ENCODE results near the gene PLPPR5.

The PLPPR5 gene

DNA sequence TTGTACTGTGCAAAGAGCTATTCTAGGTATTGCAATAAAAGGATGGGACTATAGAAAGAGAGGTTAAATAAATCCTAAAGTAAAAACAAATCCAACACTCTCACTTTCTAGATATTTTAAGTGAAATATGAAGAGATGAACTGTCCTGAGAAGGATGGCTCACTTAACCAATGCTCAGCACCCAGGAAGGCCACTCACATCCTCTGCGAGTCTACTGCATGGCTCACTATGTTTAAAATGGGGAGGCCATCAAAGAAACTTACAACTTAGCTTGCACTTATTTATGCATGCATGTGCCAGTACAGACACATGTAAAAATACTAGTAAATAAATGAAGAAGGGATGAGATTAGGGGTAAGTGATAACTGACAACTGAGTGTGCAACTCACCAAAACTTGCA lies 37.5 kb downstream of the PLPPR5 start:
- DNase-seq = no peak

DNA sequence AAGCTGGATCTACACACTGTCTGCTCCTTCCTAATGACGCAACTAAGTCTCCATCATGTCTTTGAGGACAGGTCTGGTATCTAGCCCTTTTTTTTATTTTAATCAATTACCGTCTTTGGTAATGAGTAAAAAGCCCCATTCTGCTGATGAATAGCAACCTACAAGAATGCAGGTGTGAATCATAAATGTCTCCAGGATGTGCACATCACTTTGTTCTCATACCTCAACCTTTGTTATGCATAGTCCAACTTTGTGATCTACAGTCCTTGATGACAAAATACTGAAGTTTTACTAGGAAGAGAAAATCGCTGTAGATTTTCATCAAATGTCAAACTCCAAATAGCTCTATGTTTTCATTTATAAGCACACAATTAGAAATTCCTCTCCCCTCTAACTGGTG lies 39.3 kb downstream of the PLPPR5 start:
- DNase-seq = no peak

DNA sequence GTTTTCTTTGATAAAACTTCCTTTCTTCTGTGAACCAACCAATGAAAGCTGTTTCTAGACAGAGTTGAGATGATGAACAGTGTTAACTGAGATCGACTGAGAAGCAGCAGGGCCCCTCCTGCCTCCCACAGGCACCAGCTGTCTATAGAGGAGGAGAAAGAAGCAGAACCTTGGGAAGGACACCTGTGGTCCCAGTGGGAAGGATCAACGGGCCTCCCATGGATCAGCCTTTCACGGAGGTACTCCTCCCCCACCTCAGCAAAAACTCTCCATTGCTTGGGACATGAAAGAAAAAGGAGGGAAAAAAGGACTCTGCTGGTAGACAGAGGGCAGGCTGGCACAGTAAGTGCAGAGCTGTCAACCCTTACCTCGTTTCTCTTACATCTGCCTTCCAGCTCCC lies 40.5 kb downstream of the PLPPR5 start:
- DNase-seq = no peak

DNA sequence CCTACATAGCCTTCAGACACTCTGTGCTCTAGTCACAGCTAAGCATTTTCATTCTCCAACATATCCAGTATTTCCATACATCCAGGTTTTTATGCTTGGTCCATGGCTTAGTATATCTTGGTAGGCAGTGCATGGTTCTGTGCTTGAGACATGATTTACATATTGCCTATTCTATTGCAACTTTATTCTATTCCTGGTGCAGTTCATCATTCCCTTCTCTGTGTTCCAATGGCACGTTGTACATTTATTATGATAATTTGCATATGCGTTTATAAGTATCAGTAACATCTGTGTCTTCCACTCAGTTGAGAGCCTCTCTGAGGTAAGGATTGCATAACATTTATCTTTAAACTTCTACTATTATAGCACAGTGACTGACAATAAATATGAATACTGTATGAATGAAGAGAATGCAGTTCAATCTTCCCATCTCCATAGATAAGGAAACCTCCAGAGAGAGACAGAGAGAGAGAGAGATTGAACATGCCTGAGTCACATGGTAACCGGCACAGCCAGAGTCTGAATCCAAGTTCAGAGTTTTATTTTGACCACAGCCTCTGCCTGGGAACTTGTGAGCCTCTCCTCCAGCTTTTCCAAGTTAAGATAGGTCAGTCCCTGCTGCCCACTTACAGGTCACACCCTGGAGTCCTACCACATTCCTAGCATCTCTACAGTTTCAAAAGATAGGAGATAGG lies 41.5 kb downstream of the PLPPR5 start:
- no peak for DNase-seq

DNA sequence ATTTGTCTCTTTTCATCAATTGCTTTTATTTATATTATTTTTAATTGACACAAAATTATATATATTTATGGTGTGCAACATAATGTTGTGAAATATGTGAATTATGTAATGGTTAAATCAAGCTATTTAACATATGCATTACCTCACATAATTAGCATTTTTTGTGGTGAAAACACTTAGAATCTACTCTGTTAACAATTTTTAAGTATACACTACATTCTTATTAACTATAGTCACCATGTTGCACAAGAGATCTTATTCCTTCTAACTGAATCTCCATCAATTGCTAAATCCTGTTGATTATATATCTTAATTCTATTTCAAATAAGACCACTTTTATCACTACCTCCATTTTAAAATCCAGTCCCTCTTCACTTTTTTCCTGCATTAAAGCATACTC lies 42.5 kb downstream of the PLPPR5 start:
- DNase-seq = no peak

DNA sequence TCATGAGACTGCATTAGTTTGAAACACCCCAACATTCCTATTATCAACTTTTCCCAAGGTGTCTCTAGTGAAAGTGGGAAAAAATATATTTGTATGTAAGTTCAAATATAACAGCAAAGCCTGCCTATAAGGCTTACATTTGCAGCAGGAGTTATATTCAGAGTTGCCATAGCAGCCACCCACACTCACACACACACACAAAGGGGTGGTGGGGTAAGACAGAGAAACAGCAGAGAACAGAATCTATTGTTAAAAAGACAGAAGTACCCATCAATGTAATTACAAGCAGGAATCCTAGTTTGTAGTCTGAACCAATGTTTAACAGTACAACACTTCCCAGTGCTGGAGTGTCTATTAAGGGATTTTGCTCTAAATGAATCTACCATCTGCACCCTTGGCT lies 55.0 kb downstream of the PLPPR5 start:
- no peak for DNase-seq

DNA sequence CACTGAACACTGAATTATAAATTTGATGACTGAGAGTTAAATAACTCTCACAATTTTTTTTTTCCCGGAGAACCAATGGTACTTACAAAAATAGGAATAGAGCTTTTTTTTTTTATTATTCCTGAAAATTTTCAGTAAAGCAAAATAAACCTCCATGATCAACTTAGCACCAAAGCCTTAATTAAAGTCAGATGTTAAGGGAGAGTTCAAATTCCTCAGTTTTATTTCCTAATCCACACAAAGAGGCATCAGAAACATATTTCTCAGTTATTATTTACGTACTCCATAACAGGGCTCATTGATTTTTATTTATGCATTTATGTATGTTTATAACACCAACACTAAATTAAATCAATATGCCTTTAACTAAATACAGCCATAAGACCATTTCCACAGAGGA lies 55.5 kb downstream of the PLPPR5 start:
- no peak for DNase-seq

DNA sequence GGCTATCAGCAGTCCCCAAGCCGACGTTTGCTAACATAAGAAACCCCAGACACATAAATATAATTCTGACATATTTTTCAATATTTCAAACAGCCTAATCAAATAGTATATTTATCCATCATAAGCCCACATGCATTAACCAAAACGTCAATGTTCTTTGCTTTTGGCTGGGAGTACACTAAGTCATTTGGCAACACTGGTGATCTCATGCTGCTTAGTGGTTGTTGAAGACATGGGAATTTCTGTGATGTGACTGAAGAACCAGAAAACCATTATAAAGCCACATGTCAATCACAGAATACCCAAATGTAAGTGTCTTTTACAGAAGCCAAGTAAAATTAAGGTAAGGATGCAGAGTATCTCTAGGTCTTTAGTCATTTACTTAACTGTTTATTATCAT lies 57.6 kb downstream of the PLPPR5 start:
- DNase-seq = no peak

DNA sequence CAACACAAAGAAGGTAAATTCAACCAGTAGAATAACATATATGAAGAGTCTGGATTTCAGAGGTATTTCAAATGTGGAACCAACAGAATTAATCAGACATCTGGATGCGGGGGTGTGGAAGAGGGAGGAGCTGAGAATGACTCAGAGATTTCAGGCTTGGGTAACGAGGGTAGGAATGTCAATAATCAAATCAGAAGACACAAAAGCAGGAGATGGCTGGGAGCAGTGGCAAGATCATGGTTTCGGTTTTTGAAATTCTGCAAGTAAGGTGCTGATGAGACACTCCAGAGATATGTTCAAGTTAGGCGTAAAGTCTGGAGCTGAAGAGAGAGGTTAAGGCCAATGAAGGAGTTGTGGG lies 64.0 kb downstream of the PLPPR5 start:
- no peak for DNase-seq

DNA sequence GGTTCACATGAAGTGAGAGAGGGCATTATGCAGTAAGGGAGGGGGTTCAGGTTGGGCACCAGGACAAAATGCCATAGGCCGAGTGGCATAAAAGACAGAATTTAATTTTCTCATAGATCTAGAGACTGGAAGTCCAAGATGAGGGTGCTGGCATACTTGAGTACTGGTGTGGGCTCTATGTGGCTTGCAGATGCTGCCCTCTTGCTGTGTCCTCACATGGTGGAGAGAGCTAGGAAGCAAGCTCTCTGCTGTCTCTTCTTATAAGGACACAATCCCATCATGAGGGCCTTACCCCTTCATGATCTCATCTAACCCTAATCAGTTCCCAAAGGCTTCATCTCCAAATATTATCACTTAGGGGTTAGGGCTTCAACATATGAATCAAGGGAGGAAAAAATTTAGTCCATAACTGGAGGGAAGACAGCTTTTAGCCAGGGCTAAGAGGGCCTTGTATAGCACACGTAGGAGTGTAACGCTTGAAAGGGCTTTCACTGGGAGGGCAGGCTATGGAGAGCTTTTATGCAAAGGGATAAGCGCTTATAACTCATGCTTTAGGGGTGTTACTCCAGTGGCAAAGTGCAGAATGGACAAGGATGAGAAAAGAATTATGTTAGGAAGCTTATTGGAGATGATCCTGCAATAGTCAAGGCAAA lies 64.5 kb downstream of the PLPPR5 start:
- DNase-seq = no peak

DNA sequence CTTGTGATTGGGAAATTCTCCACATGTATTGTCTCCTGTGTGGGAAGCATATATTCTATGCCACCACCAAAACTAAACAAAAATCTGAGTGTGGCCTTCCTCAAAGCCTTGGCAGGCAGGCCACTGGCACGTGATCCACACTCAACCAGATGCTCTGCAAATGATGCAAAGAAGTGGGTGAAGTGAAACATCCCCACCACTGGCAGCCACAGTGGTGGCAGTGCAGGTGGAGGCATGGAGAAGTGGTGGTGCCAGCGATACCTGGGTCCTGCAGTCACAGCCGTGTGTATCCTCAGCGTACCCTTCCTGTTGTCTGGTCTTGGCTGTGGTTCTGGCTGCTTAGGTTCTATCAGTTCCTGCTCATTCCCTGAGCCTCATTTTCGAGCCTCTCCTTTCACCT lies 65.2 kb downstream of the PLPPR5 start:
- DNase-seq = no peak

DNA sequence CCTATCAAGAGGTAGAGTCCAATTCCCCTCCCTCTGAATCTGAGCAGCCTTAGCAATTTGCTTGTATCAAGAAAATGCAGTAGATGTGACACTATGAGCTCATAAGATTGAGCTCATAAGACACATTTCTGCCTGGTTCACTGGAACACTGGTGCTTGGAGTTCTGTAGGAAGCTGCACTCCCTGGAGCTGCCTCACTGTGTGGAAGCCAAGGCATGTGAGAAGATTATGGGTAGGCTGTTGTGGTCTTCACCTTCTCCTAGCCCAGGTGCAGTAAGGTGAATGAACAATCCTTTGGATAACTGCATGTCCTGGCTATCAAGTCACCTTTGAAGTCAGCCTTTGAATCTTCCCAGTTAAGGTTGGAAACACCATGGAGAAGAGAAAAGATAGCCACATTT lies 67.3 kb downstream of the PLPPR5 start:
- no peak for DNase-seq

DNA sequence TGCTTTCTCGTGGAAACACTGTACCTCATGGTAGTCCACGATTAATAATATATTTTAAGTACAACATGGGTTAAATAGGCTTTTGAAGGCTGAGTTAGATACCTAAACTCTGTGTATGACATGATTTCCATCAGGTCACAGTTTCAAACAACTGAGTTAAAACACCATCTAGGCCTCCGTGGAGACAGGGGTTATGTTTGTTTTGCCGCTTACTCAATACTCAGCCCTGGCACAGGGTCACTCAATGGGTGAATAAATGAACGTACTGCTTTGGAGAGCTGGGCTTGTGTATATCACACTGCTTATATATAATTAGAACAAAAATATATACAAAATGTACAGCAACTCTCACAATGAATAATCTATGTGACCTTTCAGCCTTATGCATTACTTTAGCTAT lies 72.5 kb downstream of the PLPPR5 start:
- no peak for DNase-seq

DNA sequence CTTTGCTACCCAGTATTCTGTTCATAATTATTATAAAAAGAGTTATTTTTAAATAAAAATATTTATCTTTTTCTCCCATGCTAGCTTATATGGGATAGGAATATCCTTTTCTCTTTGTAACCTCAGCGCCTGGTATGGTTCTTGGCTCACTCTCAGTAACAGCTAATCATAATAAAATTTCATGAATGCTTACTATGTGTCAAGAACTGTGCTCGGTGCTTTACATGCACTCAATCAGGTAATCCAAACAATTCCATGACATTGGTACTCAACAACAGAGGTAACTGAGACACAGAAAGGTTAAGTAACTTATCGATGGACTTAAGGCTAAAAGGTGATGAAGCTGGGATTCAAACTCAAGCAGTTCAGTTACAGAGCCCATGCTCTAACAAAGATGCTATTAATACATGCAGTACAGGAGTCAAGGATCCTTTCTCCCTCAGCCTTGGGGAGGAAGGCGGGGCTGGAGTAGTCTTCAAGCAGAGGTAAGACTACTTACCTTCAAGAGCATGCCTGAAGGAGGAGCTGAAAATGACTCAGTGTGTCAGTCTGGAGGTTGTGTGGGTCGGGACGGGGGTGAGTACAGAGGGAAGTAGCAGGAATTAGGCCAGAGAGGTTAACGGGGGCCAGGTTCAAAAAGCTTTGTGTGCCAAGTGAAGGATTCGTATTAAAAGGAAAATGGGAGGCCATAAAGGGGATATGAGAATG lies 73.4 kb downstream of the PLPPR5 start:
- DNase-seq = no peak

DNA sequence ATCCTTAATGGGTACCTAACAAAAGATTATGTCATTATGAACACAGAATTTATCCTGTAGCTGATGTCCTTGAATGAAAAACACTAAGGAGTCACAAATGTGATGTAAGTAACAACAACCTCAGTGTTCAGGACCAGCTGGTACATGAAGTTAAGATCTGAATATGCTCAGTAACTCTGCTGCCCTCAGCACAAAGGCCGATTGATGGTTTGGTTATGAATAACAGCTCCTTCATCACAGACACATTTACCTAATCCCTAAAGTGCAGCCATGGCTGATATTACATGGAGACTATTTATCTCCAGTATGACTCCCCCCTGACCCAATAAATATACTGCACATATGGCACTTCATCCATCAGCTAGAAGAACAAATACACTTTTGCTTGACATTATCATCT lies 75.2 kb downstream of the PLPPR5 start:
- no peak for DNase-seq

DNA sequence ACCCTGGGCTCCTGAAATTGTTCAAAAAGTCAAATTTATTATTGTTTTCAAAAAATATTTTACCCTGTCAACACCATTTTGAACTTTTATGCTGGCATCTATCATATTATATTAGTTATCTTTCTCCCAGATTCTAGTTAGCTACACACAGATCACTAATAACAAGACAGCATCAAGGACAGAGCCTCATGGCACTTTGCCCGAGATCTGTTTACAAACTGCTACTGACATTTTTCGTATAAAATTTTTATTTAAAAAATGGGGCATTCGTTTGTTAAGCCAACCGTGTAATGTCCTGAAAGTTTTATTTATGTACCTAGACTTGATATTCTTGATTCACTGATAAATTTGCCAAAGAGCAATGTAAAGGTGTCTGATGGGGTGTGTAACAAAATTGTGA lies 78.1 kb downstream of the PLPPR5 start:
- no peak for DNase-seq

DNA sequence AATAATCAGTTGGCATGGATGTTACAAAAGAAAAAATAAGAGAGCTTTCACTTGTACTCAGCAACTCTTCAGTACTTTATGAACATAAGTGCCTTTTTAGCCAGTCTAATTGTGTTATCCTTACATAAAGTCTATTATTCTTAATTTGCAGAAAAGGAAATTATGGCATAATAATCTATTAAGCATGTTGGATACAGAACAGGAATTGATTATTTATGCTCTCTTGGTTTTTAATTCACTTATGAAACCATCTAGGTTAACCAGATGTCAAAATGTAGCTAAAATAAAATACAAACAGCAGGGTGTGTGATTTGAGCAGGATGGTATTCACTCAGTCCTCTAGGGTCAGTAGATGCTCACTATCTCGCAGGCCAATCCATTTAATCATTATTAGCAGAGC lies 79.7 kb downstream of the PLPPR5 start:
- DNase-seq = no peak

DNA sequence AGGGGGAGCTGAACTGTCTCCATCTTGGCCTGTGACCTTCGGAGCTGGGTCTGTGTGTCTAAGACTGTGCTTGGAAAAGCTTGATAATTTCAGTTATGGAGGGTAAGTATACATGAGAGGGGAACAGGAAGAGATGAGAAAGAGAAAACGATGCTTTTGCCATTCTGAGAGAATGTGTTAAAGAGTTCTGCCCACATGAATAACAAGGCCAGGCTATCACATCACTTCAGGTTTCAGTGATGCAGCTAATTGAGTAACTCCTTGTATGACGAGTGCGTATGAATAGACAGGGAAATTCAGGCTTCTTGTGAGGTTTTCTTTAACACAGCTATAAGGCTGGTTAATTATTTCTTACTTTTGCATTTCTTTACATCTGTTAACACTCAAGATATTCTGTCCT lies 81.0 kb downstream of the PLPPR5 start:
- no peak for DNase-seq

DNA sequence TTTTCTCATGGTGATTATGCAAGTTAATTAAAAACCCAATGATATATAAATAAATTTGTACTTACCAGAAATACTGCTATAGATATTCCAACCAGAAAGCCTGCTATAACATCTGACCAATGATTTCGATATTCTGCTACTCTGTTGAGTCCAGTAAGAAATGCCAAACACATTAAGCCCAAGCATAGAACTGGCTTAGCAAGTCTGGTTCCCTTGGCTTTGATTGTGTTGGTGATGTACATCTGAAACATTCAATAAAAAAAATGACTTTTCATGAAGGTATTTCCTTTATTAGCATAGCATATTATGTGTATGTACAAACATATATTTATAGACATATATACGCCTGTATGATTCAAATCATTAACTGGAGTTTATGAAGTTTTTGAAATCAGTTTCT lies 82.8 kb downstream of the PLPPR5 start:
- no peak for DNase-seq

DNA sequence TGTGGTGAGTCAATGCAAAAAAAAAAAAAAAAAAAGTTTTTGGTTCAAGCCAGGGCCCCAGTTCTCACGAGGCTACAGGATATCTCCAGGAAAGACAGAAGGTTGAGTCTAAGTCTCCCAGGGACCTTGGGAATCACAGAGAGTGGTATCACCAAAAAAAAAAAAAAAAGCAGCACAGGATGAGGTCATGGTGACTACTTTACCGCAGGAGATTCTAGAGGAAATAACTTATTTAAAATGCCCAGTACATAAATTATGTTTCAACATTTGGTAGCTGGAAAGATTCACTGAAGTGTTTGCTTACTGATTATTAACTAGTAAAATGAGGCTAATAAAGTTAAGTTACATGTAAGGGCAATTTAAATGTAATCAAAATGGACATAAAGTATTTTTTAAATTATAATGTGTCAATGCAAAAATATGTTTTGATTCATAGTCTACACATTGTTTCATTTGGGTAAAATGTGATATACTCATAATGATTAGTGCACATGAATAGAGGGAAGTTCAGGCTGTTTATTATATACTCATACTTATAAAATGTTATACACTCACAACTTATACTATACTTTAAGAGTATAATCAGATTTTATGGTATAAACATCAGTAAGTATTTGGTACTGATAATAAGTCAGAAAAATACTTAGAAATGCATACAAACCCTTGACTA lies 84.1 kb downstream of the PLPPR5 start:
- DNase-seq = peak; percentile 53

DNA sequence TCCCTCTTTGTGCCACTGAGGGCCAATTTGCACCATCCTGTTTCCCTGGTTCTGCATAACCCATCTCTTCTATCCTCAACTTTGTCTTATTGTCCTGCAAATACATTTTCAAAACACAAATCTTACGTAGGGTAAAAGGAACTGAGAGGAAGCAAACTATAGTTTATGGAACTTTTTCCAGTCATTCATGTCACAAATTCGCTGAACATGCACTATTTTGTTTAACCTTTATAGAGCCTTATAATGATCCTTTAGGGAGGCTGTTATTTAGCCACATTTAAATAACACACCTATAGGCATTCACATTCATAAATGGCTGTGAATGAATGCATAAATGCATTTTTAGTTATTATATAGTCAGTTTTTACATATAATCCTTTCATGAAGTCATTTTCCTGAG lies 85.0 kb downstream of the PLPPR5 start:
- DNase-seq = no peak

DNA sequence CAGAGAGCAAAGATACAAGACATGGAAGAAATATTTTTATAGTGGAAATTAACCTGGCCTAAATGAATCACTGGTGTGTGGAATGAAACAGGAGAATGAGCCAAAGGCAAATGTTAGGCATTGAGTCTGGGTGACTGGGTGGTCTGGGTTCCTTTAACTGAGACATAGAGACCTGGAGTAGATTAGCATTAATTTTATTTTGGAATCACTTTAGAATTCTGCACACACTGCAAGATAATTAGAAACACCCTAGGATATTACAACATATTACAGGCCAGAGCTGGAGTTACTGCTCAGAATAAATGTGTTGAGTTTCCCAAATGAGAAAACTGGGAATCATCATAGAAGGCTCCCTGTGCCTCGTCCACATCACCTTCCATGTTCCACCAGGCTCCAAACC lies 85.5 kb downstream of the PLPPR5 start:
- no peak for DNase-seq

DNA sequence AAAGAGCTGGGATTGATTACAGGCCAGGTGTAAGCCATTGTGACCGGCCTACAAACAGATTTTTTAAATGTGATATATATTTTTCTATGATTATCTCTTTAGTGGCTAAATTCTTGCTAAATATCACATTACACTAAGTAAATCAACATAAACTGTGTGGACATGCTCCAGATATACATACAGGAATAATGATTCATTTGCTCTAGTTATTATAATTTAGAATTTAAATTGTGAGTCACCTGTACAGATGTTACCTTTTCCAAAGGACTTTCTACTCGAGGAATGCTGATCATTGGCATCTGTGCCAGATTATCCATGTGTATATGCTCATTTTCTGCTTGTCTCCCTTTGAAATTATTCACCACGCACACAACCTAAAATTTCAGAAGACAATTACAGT lies 90.1 kb downstream of the PLPPR5 start:
- no peak for DNase-seq

DNA sequence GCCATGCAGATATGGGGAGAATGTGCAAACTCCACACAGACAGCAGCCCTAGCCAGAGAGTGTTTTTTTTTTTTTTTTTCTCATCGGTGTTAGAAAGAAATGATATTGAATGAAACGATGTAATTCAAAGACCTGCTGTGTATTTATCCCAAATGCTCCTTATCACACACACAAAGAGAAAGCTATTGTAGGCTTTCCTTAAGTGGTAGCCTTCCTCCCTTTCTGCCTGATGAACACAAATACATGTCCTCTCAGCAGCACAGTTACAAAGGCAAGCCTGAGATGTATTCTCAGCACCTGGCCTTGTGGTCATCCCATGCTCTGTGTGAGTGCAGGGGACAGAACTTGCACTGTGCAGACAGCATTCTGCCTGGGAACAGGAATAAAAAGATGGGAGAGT lies 93.8 kb downstream of the PLPPR5 start:
- no peak for DNase-seq

Measured in amniotic stem cell (primary cell).